CD4-positive, alpha-beta T cell treated with Interferon alpha-2 for 1 hour (primary cell): ENCODE measurements around the gene TSPAN14.
A peak's percentile ranks its signal among the peaks of the same experiment; 100 is the strongest.
"Not testable (repeated sequence)": the region's sequence is repeated elsewhere in the genome, so short reads cannot be mapped to it uniquely, and the experiment has no call there.

ENCODE experiments used
- DNase-seq, 2 donors: peaks; one replicate each; pipeline ENCODE4 v3.0.0-alpha.2; 2020 to 2022

TSPAN14 gene

GRCh38 chr10:80472234-80473095 is 18.4 kb downstream of the TSPAN14 start:
- peak in 1 of 2 donors; percentile 51 for DNase-seq

- DNase-seq = no peak
Measured at GRCh38 chr10:80473096-80473657, 19.1 kb downstream of the TSPAN14 start.

GRCh38 chr10:80473692-80474596 is 19.8 kb downstream of the TSPAN14 start:
- no peak for DNase-seq

GRCh38 chr10:80474597-80474910 is 20.4 kb downstream of the TSPAN14 start:
- DNase-seq = no peak

- no peak for DNase-seq
Measured at GRCh38 chr10:80474941-80475340, 20.8 kb downstream of the TSPAN14 start.

- not testable (repeated sequence) for DNase-seq
Measured at GRCh38 chr10:80475641-80476040, 21.5 kb downstream of the TSPAN14 start.

- DNase-seq = no peak
Measured at GRCh38 chr10:80476685-80477084, 22.6 kb downstream of the TSPAN14 start.

GRCh38 chr10:80477813-80478212 is 23.7 kb downstream of the TSPAN14 start:
- DNase-seq = no peak

GRCh38 chr10:80480373-80480772 is 26.3 kb downstream of the TSPAN14 start:
- DNase-seq = not testable (repeated sequence)

GRCh38 chr10:80480852-80481251 is 26.7 kb downstream of the TSPAN14 start:
- no peak for DNase-seq

GRCh38 chr10:80484243-80484642 is 30.1 kb downstream of the TSPAN14 start:
- no peak for DNase-seq

GRCh38 chr10:80484676-80485075 is 30.6 kb downstream of the TSPAN14 start:
- DNase-seq = no peak

- no peak for DNase-seq
Measured at GRCh38 chr10:80485076-80485945, 31.2 kb downstream of the TSPAN14 start.

- DNase-seq = no peak
Measured at GRCh38 chr10:80485946-80486764, 32.0 kb downstream of the TSPAN14 start.

GRCh38 chr10:80486785-80487420 is 32.8 kb downstream of the TSPAN14 start:
- no peak for DNase-seq

GRCh38 chr10:80487421-80487785 is 33.3 kb downstream of the TSPAN14 start:
- no peak for DNase-seq

GRCh38 chr10:80487791-80488538 is 33.9 kb downstream of the TSPAN14 start:
- DNase-seq = peak; percentile 60 to 69

- no peak for DNase-seq
Measured at GRCh38 chr10:80488539-80489066, 34.5 kb downstream of the TSPAN14 start.

GRCh38 chr10:80489371-80490112 is 35.4 kb downstream of the TSPAN14 start:
- DNase-seq = no peak
